H1 (cell line): ENCODE data around the gene USP10. TPM values are rescaled to one million over a fixed set of nuclear protein-coding genes. Genes with fewer than 3 reads are reported as not detected.

Source experiments
- CTCF ChIA-PET: fragments of 300-600 bp; sonication (Branson Sonifier 250); formaldehyde crosslinking; loops from one replicate; lab custom pipeline; 2021; ENCODE audit not compliant: partially characterized antibody; lab: Charles Lee
- POLR2A ChIA-PET: fragments of 300-600 bp; sonication (Branson Sonifier 250); formaldehyde crosslinking; loops from one replicate; lab custom pipeline; 2021; ENCODE audit warnings: inconsistent platforms; ENCODE audit not compliant: partially characterized antibody; lab: Charles Lee
- DNase-seq, 2 experiments: peaks; one replicate each; pipeline versions ENCODE4 v3.0.0 to v3.0.0-alpha.2; 2010 to 2022; ENCODE audit warnings: low spot score in 2 of 2, low read depth in 1 of 2, mixed read lengths in 1 of 2
- FAIRE-seq: peaks from 2 replicates; lab custom pipeline; 2011; peaks lifted over from hg19 to GRCh38; lab: Jason Lieb, UNC
- H2AFZ ChIP-seq: 2 replicates; pipeline ENCODE4 v1.8.1; 2012; ENCODE audit warnings: low read length, inconsistent platforms
- H2AK5ac ChIP-seq: 2 replicates; pipeline ENCODE4 v1.6.1; 2013; ENCODE audit warnings: low read depth, low read length
- H2BK120ac ChIP-seq: replicated peaks from 2 replicates; pipeline ENCODE3; 2013; ENCODE audit warnings: low read depth, low read length, inconsistent platforms
- H2BK12ac ChIP-seq: 2 replicates; pipeline ENCODE4 v1.6.1; 2013; ENCODE audit warnings: low read depth, low read length
- H2BK15ac ChIP-seq: 2 replicates; pipeline ENCODE4 v1.6.1; 2013; ENCODE audit warnings: low read length
- H2BK20ac ChIP-seq: 2 replicates; pipeline ENCODE4 v1.6.1; 2013; ENCODE audit warnings: low read length
- H2BK5ac ChIP-seq: 2 replicates; pipeline ENCODE4 v1.6.1; 2013; ENCODE audit warnings: low read depth, low read length
- H3K14ac ChIP-seq: 2 replicates; pipeline ENCODE4 v1.6.1; 2013; ENCODE audit warnings: inconsistent platforms; ENCODE audit not compliant: insufficient read length
- H3K18ac ChIP-seq: 2 replicates; pipeline ENCODE4 v1.6.1; 2013; ENCODE audit warnings: low read length; ENCODE audit errors: extremely low read depth
- H3K23ac ChIP-seq: 2 replicates; pipeline ENCODE4 v1.6.1; 2013; ENCODE audit warnings: inconsistent platforms; ENCODE audit not compliant: insufficient read length
- H3K23me2 ChIP-seq: 2 replicates; pipeline ENCODE4 v1.6.1; 2013; ENCODE audit warnings: low read depth, low read length
- H3K27ac ChIP-seq: 2 replicates; pipeline ENCODE4 v1.6.1; 2011; ENCODE audit warnings: low read depth, low read length, inconsistent platforms
- H3K27me3 ChIP-seq, 4 experiments: replicated peaks in 1 of 4; 1 replicate in 1 of 4; 2 replicates in 3 of 4; pipeline versions ENCODE4 v1.6.1 to v1.8.1; 2011 to 2013; ENCODE audit warnings: low read length in 3 of 4, mild to moderate bottlenecking in 3 of 4, inconsistent platforms in 2 of 4, mixed read lengths in 2 of 4, moderate library complexity in 1 of 4; ENCODE audit not compliant: control insufficient read depth in 3 of 4, insufficient read depth in 3 of 4; ENCODE audit errors: extremely low read depth in 1 of 4
- H3K36me3 ChIP-seq, 4 experiments: 2 replicates each; pipeline versions ENCODE4 v1.6.1 to v1.8.1; 2011 to 2013; ENCODE audit warnings: mild to moderate bottlenecking in 4 of 4, low read length in 3 of 4, moderate library complexity in 2 of 4, control low read depth in 1 of 4, inconsistent platforms in 1 of 4; ENCODE audit not compliant: insufficient read depth in 4 of 4, control insufficient read depth in 2 of 4
- H3K4ac ChIP-seq: replicated peaks from 2 replicates; pipeline ENCODE3; 2013; ENCODE audit warnings: low read length, low read depth, mixed read lengths, inconsistent platforms; ENCODE audit not compliant: insufficient read length
- H3K4me1 ChIP-seq, 4 experiments: replicated peaks in 1 of 4; 1 replicate in 1 of 4; 2 replicates in 3 of 4; pipeline versions ENCODE4 v1.6.1 to v1.8.1; 2011 to 2013; ENCODE audit warnings: low read length in 3 of 4, inconsistent platforms in 2 of 4, mixed read lengths in 1 of 4; ENCODE audit not compliant: insufficient read depth in 4 of 4, control insufficient read depth in 3 of 4
- H3K4me2 ChIP-seq, 2 experiments: 2 replicates each; pipeline versions ENCODE4 v1.6.1 to v1.8.1; 2011 to 2013; ENCODE audit warnings: low read depth in 2 of 2, low read length in 2 of 2, control low read depth in 1 of 2, inconsistent platforms in 1 of 2, mild to moderate bottlenecking in 1 of 2; ENCODE audit not compliant: insufficient read depth in 1 of 2
- H3K4me3 ChIP-seq, 4 experiments: fragments of 200-600, 300-600 bp in 1 of 4; sonication (generic), shearing (Covaris generic), sonication (Bioruptor Twin) in 1 of 4; 2 replicates each; pipeline versions ENCODE4 v1.5.1 to v1.8.1; 2011 to 2016; ENCODE audit warnings: low read length in 4 of 4, low read depth in 3 of 4, control low read depth in 2 of 4, inconsistent platforms in 2 of 4, mild to moderate bottlenecking in 2 of 4, mixed read lengths in 1 of 4, moderate library complexity in 1 of 4; ENCODE audit not compliant: insufficient read depth in 2 of 4; ENCODE audit errors: extremely low read depth in 1 of 4
- H3K56ac ChIP-seq: replicated peaks from 2 replicates; pipeline ENCODE3; 2013; ENCODE audit warnings: low read depth, mild to moderate bottlenecking, mixed read lengths, low read length, inconsistent platforms; ENCODE audit not compliant: insufficient read length
- H3K79me1 ChIP-seq: 2 replicates; pipeline ENCODE4 v1.6.1; 2013; ENCODE audit warnings: low read depth, low read length, control low read depth
- H3K79me2 ChIP-seq, 2 experiments: 2 replicates each; pipeline versions ENCODE4 v1.6.1 to v1.8.1; 2012 to 2013; ENCODE audit warnings: low read length in 2 of 2, mild to moderate bottlenecking in 2 of 2, inconsistent platforms in 1 of 2; ENCODE audit not compliant: insufficient read depth in 2 of 2, control insufficient read depth in 1 of 2
- H3K9ac ChIP-seq, 4 experiments: replicated peaks in 1 of 4; 1 replicate in 1 of 4; 2 replicates in 3 of 4; pipeline versions ENCODE4 v1.6.1 to v1.8.1; 2011 to 2013; ENCODE audit warnings: low read depth in 3 of 4, low read length in 3 of 4, control low read depth in 2 of 4, mild to moderate bottlenecking in 2 of 4, moderate library complexity in 2 of 4, inconsistent platforms in 1 of 4; ENCODE audit errors: extremely low read depth in 1 of 4
- H3K9me3 ChIP-seq, 2 experiments: 2 replicates each; pipeline versions ENCODE4 v1.6.1 to v1.8.1; 2012 to 2013; ENCODE audit warnings: mild to moderate bottlenecking in 2 of 2, moderate library complexity in 2 of 2, control low read depth in 1 of 2, inconsistent platforms in 1 of 2, low read depth in 1 of 2, low read length in 1 of 2, mixed read lengths in 1 of 2; ENCODE audit not compliant: insufficient read depth in 2 of 2
- H4K20me1 ChIP-seq, 2 experiments: replicated peaks in 1 of 2; 2 replicates each; pipeline versions ENCODE3 to v1.8.1; 2011 to 2013; ENCODE audit warnings: inconsistent platforms in 2 of 2, low read length in 2 of 2, mild to moderate bottlenecking in 1 of 2; ENCODE audit not compliant: insufficient read depth in 2 of 2, control insufficient read depth in 1 of 2
- H4K5ac ChIP-seq: 2 replicates; pipeline ENCODE4 v1.6.1; 2013; ENCODE audit warnings: low read length, low read depth, mixed read lengths, inconsistent platforms; ENCODE audit not compliant: insufficient read length
- H4K8ac ChIP-seq: 2 replicates; pipeline ENCODE4 v1.8.0; 2013; ENCODE audit warnings: mild to moderate bottlenecking, moderate library complexity, low read length, inconsistent platforms; ENCODE audit not compliant: insufficient read depth; ENCODE audit errors: extremely low read depth
- H4K91ac ChIP-seq: replicated peaks from 2 replicates; pipeline ENCODE3; 2013; ENCODE audit warnings: low read length, mixed read lengths, inconsistent platforms; ENCODE audit not compliant: insufficient read length
- RFX5 ChIP-seq: IDR thresholded peaks from 2 replicates; pipeline ENCODE4 v1.6.1; 2011; ENCODE audit warnings: low read depth, low read length, improper control_type of control experiment, borderline replicate concordance
- SP2 ChIP-seq: IDR thresholded peaks from 2 replicates; pipeline ENCODE4 v1.6.1; 2012; ENCODE audit warnings: mild to moderate bottlenecking, low read length, inconsistent platforms
- WGBS, 2 experiments: shearing (Covaris generic) in 1 of 2; methylation state at CpG; one replicate each; pipeline versions ENCODE4 v1.1.6 to v1.1.7; 2013 to 2015; ENCODE audit warnings: low lambda C conversion rate in 2 of 2, mixed read lengths in 2 of 2, inconsistent platforms in 1 of 2, low coverage in 1 of 2, missing lambda C conversion rate in 1 of 2; ENCODE audit not compliant: insufficient replicate concordance in 2 of 2, insufficient coverage in 1 of 2, insufficient read length in 1 of 2; ENCODE audit errors: extremely low coverage in 1 of 2, missing lambda C conversion rate in 1 of 2; 5-methylcytosine and 5-hydroxymethylcytosine counted together
- polyA plus RNA-seq, 7 experiments: library from polyadenylated mRNA; depleted of rRNA in 3 of 7; stranded (reverse) in 5 of 7; unstranded in 2 of 7; fragments of >200 nt in 5 of 7; fragments of 200-250 nt in 2 of 7; gene quantifications; 1 replicate in 5 of 7; 2 replicates in 1 of 7; 4 replicates in 1 of 7; pipeline versions ENCODE4 v1.2.1 to v1.2.3, GENCODE V29; 2011 to 2013; ENCODE audit warnings: missing spikeins in 2 of 7, mixed read lengths in 2 of 7
- total RNA-seq: library from RNA; stranded (reverse); fragmentation: NEBNext Ultra II Directional; extraction: Animal tissue kit (Norgen Biotek cat#: 25700); gene quantifications from 2 replicates; pipeline ENCODE4 v1.2.1, GENCODE V29; 2021

USP10 gene
- total and polyA plus RNA-seq, 2 of the 8 experiments (the other 6 are each of a cell fraction or from before 2014, with no cell fraction given) = 171 to 195 TPM

- H4K91ac ChIP-seq = no peak overlapping the region
- H2BK12ac ChIP-seq = no peak overlapping the region
- no peak overlapping the region for H3K4me3 ChIP-seq
- H3K9ac ChIP-seq = no peak overlapping the region
- no peak overlapping the region for H4K8ac ChIP-seq
- POLR2A ChIA-PET = no interaction called here
- WGBS, 2 experiments = 92% methylated on average over 7 of the region's 9 CpGs; no CpG with 5 or more reads in 1 of the 2 experiments
- CTCF ChIA-PET = interaction anchor here (0.9 to 1.9 kb wide), 4 partner anchors 8 to 48 kb away, joined by 3 to 7 read pairs (median 3); no protein-coding TSS in a partner anchor
- H3K14ac ChIP-seq = no peak overlapping the region
- H3K23ac ChIP-seq = no peak overlapping the region
- H3K9me3 ChIP-seq = no peaks in the 10 kb centered on the region
- H2BK20ac ChIP-seq = no peak overlapping the region
- no peaks in the 10 kb centered on the region for H3K27me3 ChIP-seq
- no peak overlapping the region for H2AFZ ChIP-seq
- H3K18ac ChIP-seq = no peak overlapping the region
- H3K4me1 ChIP-seq = peaks cover 0 to 7% (median 4%) of the 10 kb centered on the region in 4 experiments; a peak in 5 of 7 replicates
- no peak overlapping the region for H3K4me2 ChIP-seq
- peaks cover 0 to 3% of the 10 kb centered on the region in 2 experiments for H4K20me1 ChIP-seq
- no peak overlapping the region for H2BK5ac ChIP-seq
- H3K27ac ChIP-seq = no peak overlapping the region
- no peak overlapping the region for H2BK120ac ChIP-seq
- H3K56ac ChIP-seq = no peak overlapping the region
- H2AK5ac ChIP-seq = no peak overlapping the region
- TF ChIP-seq RFX5 (no peak), SP2 (no peak)
- H3K79me2 ChIP-seq = no peaks in the 10 kb centered on the region
- H3K4ac ChIP-seq = no peak overlapping the region
- DNase-seq (no peak), FAIRE-seq (no peak)
- no peaks in the 10 kb centered on the region for H3K23me2 ChIP-seq
- no peaks in the 10 kb centered on the region for H3K79me1 ChIP-seq
- H4K5ac ChIP-seq = no peak overlapping the region
- no peaks in the 10 kb centered on the region for H3K36me3 ChIP-seq
- no peak overlapping the region for H2BK15ac ChIP-seq
Measured at GRCh38 chr16:84678541-84678940, 21.3 kb upstream of the USP10 start.
